AG04449 (cell line): ENCODE results near the gene HPD.

Experiments
- CTCF ChIA-PET: fragments of 350-600 bp; formaldehyde crosslinking; extraction: SDS; loops from one replicate; lab custom pipeline; 2021; ENCODE audit warnings: antibody characterized with exemption; lab: Yijun Ruan, JAX
- POLR2A ChIA-PET: fragments of 400-600, 350-600 bp; formaldehyde crosslinking; extraction: SDS; loops from one replicate; lab custom pipeline; 2020; ENCODE audit warnings: antibody characterized with exemption, inconsistent platforms; lab: Yijun Ruan, JAX
- DNase-seq: peaks from one replicate; pipeline ENCODE4 v3.0.0-alpha.2; 2010; ENCODE audit warnings: low read depth, low spot score
- H3K4me3 ChIP-seq: 2 replicates; pipeline ENCODE4 v1.5.1; 2011; ENCODE audit warnings: low read depth, mild to moderate bottlenecking, control low read depth, low read length
- CTCF ChIP-seq: IDR thresholded peaks from one replicate; pipeline ENCODE4 v1.5.1; 2011; ENCODE audit warnings: mild to moderate bottlenecking, moderate library complexity, low read length, control low read depth, inconsistent platforms; ENCODE audit not compliant: insufficient read depth; ENCODE audit errors: missing control alignments

HPD gene

GRCh38 chr12:121800694-121801594 lies 57.7 kb downstream of the HPD start:
- ChIA-PET POLR2A (interaction anchor here (0.7 to 4.5 kb wide), 5 partner anchors 10 to 88 kb away, joined by 3 to 27 read pairs (median 4); partner anchors contain the start of gene PSMD9), CTCF (interaction anchor here (0.9 to 32.5 kb wide), 4 partner anchors 5 to 87 kb away, joined by 3 to 1100 read pairs (median 552); partner anchors contain the start of genes PSMD9, RHOF and SETD1B)
- no peak for TF ChIP-seq CTCF
- DNase-seq: no peak
- peak overlapping the region; percentile 69 for H3K4me3 ChIP-seq

- H3K4me3 ChIP-seq: peak overlapping the region; percentile 69
- CTCF ChIA-PET: interaction anchor here (0.9 to 32.5 kb wide), 5 partner anchors 6 to 102 kb away, joined by 3 to 1100 read pairs (median 230); partner anchors contain the start of genes PSMD9, RHOF and SETD1B
- POLR2A ChIA-PET: interaction anchor here (0.7 to 4.5 kb wide), 3 partner anchors 11 to 89 kb away, joined by 4 to 27 read pairs (median 12); partner anchors contain the start of gene PSMD9
- TF ChIP-seq CTCF: no peak
- DNase-seq: peak; percentile 51
These were observed 58.6 kb downstream of the HPD start for GRCh38 chr12:121799842-121800693.

DNA sequence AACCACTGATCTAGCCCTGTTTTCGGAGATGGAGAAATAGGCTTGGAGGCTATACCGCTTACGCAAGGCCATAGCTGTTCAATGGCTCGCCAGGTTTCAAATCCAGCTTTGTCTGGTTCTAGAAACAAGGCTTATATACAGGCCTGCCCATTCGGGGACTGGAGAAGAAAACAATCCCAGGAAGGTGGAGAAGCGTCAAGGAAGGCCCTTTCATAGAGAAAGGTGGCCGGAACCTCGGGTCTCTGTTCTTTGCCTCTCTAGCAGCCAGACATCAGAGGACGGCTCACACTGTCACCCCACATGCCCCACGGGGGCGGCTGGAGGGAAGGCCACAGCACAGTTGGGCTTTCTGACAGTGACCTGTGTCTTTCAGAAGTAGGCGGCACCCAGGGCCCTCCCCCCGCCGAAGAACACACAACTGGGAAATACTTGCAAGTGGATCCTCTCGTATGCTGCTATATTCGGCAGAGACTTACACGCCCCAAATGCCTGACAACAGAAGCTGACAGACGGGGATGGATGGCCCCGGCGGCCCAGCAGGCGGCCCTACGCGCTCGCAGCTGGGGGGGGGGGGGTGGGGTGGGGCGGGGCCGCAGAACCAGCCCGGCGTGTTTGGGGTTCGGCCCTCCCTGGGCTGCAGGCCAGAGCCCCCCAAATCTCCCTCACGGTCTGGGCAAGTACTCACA lies 59.4 kb downstream of the HPD start:
- TF ChIP-seq CTCF: no peak
- POLR2A ChIA-PET: interaction anchor here (0.8 to 4.5 kb wide), 4 partner anchors 12 to 89 kb away, joined by 3 to 27 read pairs (median 8); partner anchors contain the start of gene PSMD9
- peak overlapping the region; percentile 69 for H3K4me3 ChIP-seq
- CTCF ChIA-PET: interaction anchor here (1.4 to 32.5 kb wide), 5 partner anchors 7 to 102 kb away, joined by 3 to 1100 read pairs (median 230); partner anchors contain the start of genes PSMD9, RHOF and SETD1B
- DNase-seq: peak; percentile 61

GRCh38 chr12:121798787-121799155 lies 59.9 kb downstream of the HPD start:
- no peak for TF ChIP-seq CTCF
- peak overlapping the region; percentile 69 for H3K4me3 ChIP-seq
- DNase-seq: no peak
- ChIA-PET CTCF (interaction anchor here (1.4 to 32.5 kb wide), 5 partner anchors 7 to 101 kb away, joined by 3 to 1100 read pairs (median 230); partner anchors contain the start of genes PSMD9, RHOF and SETD1B), POLR2A (interaction anchor here (0.8 to 4.5 kb wide), 6 partner anchors 12 to 102 kb away, joined by 3 to 27 read pairs (median 6); partner anchors contain the start of gene PSMD9)

DNA sequence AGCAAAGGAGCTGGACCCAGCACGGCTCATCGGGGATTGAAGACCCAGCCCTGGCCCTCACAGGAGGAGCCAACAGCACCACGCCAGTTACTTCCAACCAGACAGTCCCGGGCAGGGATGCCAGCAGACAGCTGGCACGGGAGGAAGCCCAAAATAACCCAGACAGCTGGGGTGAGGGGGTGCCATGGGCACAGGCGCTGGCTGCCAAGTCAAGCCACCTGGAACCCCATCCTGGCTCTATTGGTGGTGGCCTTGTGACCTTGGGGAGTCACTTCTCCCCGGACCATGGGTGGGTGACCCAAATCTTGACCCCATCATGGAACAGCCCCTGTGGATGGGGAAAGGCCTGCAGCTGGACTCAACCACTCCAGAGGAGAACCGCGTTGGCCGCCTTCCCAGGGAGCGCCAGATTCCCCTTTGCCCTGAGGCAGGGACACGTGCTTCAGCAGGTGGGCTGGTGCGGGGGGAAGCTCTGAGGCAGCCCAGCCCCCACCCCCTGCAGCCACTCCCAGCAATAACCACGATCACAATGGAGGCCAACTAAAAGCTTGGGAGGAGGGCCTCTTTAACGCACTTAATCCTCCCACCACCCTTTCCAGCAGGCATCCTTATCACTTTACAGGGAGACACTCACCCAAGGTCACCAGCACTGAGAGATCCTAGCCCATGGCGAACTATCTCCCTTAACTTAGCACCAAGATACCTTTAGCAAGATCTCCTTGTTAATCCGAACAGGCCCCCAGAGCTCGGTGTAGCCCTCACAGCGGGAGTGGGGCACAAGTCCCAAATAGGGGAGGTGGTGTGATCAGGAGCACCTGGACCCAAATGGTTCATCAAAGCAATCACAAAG lies 60.5 kb downstream of the HPD start:
- no peak for TF ChIP-seq CTCF
- POLR2A ChIA-PET: interaction anchor here (0.6 to 3.5 kb wide), 6 partner anchors 13 to 102 kb away, joined by 3 to 12 read pairs (median 4); partner anchors contain the start of gene PSMD9
- CTCF ChIA-PET: interaction anchor here (1.4 to 32.5 kb wide), 5 partner anchors 8 to 101 kb away, joined by 3 to 1100 read pairs (median 230); partner anchors contain the start of genes PSMD9, RHOF and SETD1B
- DNase-seq: no peak
- H3K4me3 ChIP-seq: peak overlapping the region; percentile 38
